K562 (cell line): Measurements from ENCODE around the gene PPP4C. TPM values are rescaled to one million over a fixed set of nuclear protein-coding genes. Genes with fewer than 3 reads are reported as not detected.

Experiments used
- ARID1B ChIP-seq: fragments of 450-650 bp; IDR thresholded peaks from 2 replicates; pipeline ENCODE4 v1.6.1; 2016; ENCODE audit warnings: antibody characterized with exemption, mild to moderate bottlenecking, inconsistent platforms
- BACH1 ChIP-seq: fragments of 200-800 bp; sonication (Bioruptor generic); IDR thresholded peaks from 2 replicates; pipeline ENCODE4 v1.6.1; 2016; ENCODE audit warnings: missing genetic modification characterization, missing compliant biosample characterization
- CTBP1 ChIP-seq: fragments of 450-650 bp; IDR thresholded peaks from 2 replicates; pipeline ENCODE4 v1.6.1; 2016; ENCODE audit warnings: borderline replicate concordance
- CTCFL ChIP-seq: IDR thresholded peaks from 2 replicates; pipeline ENCODE4 v1.6.1; 2011; ENCODE audit warnings: borderline replicate concordance, low read depth, mild to moderate bottlenecking, moderate library complexity, low read length; ENCODE audit not compliant: insufficient read depth, poor library complexity, severe bottlenecking
- DNMT1 ChIP-seq: fragments of 450-650 bp; IDR thresholded peaks from 2 replicates; pipeline ENCODE4 v1.6.1; 2016; ENCODE audit warnings: antibody characterized with exemption, mild to moderate bottlenecking
- FOXA3 ChIP-seq, 2 experiments: fragments of 450-650 bp in 1 of 2; sonication (generic) in 1 of 2; formaldehyde crosslinking; IDR thresholded peaks in 1 of 2; conservative IDR thresholded peaks in 1 of 2; 2 replicates each; pipeline versions ENCODE4 v1.4.0 to v1.8.0; 2020 to 2022; ENCODE audit warnings: mild to moderate bottlenecking in 2 of 2, missing genetic modification reagents in 1 of 2
- FOXJ3 ChIP-seq: sonication (generic); formaldehyde crosslinking; IDR thresholded peaks from 2 replicates; pipeline ENCODE4 v1.4.0; 2020; ENCODE audit warnings: mild to moderate bottlenecking, missing genetic modification reagents
- FOXK1 ChIP-seq: sonication (generic); formaldehyde crosslinking; IDR thresholded peaks from 2 replicates; pipeline ENCODE4 v1.8.0; 2022; ENCODE audit warnings: missing genetic modification reagents, mild to moderate bottlenecking, borderline replicate concordance
- HNRNPL ChIP-seq: fragments of 200-400 bp; formaldehyde crosslinking; IDR thresholded peaks from 2 replicates; pipeline ENCODE4 v1.6.1; 2017; ENCODE audit warnings: low read depth, mild to moderate bottlenecking, low read length
- KHSRP ChIP-seq: fragments of 450-650 bp; IDR thresholded peaks from 2 replicates; pipeline ENCODE4 v1.6.1; 2017
- NFIX ChIP-seq: fragments of 250-450 bp; sonication (Bioruptor Pico); IDR thresholded peaks from 2 replicates; pipeline ENCODE4 v1.4.0; 2020; ENCODE audit warnings: low read depth, mild to moderate bottlenecking, moderate library complexity
- PREB ChIP-seq: sonication (generic); formaldehyde crosslinking; IDR thresholded peaks from 2 replicates; pipeline ENCODE4 v1.8.1; 2023; ENCODE audit warnings: mild to moderate bottlenecking, missing genetic modification reagents
- RBM22 ChIP-seq: fragments of 200-400 bp; formaldehyde crosslinking; IDR thresholded peaks from 2 replicates; pipeline ENCODE4 v1.6.1; 2018; ENCODE audit warnings: low read length, low read depth; ENCODE audit not compliant: poor library complexity, severe bottlenecking
- RBM39 ChIP-seq: fragments of 200-400 bp; formaldehyde crosslinking; optimal IDR thresholded peaks from 2 replicates; pipeline ENCODE3; 2018; ENCODE audit warnings: low read depth, low read length
- SMAD4 ChIP-seq: fragments of 250-450 bp; sonication (Bioruptor Pico); conservative IDR thresholded peaks from 2 replicates; pipeline ENCODE4 v1.8.0; 2021; ENCODE audit warnings: inconsistent platforms, mild to moderate bottlenecking, moderate library complexity
- TOE1 ChIP-seq, 2 experiments: fragments of 450-650 bp in 1 of 2; sonication (generic) in 1 of 2; formaldehyde crosslinking in 1 of 2; IDR thresholded peaks; 2 replicates each; pipeline versions ENCODE4 v1.7.1 to v1.8.0; 2016 to 2022; ENCODE audit warnings: borderline replicate concordance in 2 of 2, mild to moderate bottlenecking in 2 of 2, antibody characterized with exemption in 1 of 2, inconsistent platforms in 1 of 2, low read depth in 1 of 2, missing genetic modification reagents in 1 of 2, moderate library complexity in 1 of 2
- ZBTB12 ChIP-seq: fragments of 250-450 bp; sonication (Bioruptor Pico); IDR thresholded peaks from 2 replicates; pipeline ENCODE4 v1.4.0; 2020
- polyA plus RNA-seq, 8 experiments: library from polyadenylated mRNA; depleted of rRNA in 4 of 8; stranded (reverse) in 5 of 8; unstranded in 3 of 8; fragments of >200 nt; fragmentation: Nextera tagmentation in 2 of 8; fragmentation: Illumina TruSeq in 1 of 8; extraction: Ambion mirVana in 2 of 8; extraction: Trizol in 1 of 8; gene quantifications; 2 replicates each; pipeline versions ENCODE4 v1.2.1 to v1.2.3, GENCODE V29; 2011 to 2014; ENCODE audit warnings: inconsistent platforms in 1 of 8, missing spikeins in 1 of 8
- total RNA-seq, 7 experiments: library from RNA; depleted of rRNA in 6 of 7; stranded (reverse); fragments of >200 nt in 6 of 7; fragmentation: Illumina TruSeq in 2 of 7; extraction: Trizol in 2 of 7; gene quantifications; 2 replicates each; pipeline versions ENCODE4 v1.2.1 to v1.2.3, GENCODE V29; 2011 to 2021; ENCODE audit warnings: low replicate concordance in 1 of 7
- TF ChIP-seq, protein P1 (sequence below): fragments of 450-650 bp; IDR thresholded peaks from 2 replicates; pipeline ENCODE4 v1.6.1; 2014; ENCODE audit warnings: low read depth, mild to moderate bottlenecking, moderate library complexity, borderline replicate concordance

PPP4C gene
- total and polyA plus RNA-seq, 9 of the 15 experiments (the other 6 are each of a cell fraction or from before 2014, with no cell fraction given), result 3.5 to 183 (median 131) TPM

DNA sequence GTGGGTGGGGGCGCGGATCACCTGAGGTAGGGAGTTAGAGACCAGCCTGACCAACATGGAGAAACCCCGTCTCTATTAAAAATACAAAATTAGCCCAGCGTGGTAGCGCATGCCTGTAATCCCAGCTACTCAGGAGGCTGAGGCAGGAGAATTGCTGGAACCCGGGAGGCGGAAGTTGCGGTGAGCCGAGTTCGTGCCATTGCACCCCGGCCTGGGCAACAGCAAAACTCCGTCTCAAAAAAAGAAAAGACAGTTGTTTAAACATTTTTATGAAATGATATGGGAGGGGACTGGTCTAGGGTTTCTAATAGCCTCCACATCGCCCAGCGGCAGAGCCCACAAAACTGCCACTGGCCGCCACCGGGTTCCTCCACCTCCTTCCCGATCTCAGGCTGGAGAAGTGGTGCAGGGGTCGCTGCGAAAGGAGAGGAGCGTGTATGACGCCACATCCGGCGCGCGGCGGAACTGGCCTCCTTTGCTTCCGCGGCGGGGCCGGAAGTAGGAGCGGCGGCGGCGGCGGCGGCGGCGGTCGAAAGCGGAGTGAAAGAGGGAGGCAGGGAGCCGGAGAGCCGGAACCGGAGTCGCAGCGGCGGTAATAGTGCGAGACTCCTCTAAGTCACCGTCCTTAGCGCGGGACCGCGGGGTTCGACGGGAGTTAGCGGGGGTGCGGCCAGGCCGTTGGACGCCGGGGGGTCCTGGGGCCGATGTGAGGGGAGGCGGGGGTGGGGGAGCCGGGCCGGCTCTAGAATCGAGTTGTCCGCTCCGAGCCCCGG is at the start of gene PPP4C (continued):
- no peak for TF ChIP-seq BACH1 (tag)
- TF ChIP-seq TOE1 (IDR thresholded peaks at IDR 0.05; ENCODE audit: borderline replicate concordance), result no peak; the same call in 1 of the 2 replicates
- no peak for TF ChIP-seq TOE1 (CRISPR knock-in tag; IDR thresholded peaks at IDR 0.05; ENCODE audit: borderline replicate concordance, low read depth)
- TF ChIP-seq HNRNPL, result no peak
- TF ChIP-seq FOXA3 (CRISPR knock-in tag; conservative IDR thresholded peaks at IDR 0.05 in 1 of 2, IDR thresholded peaks at IDR 0.05 in 1 of 2), result peak in 1 of 2 experiments; percentile 2; a peak in 1 of 4 replicates
- TF ChIP-seq RBM39, result no peak
- no peak for TF ChIP-seq FOXK1 (CRISPR knock-in tag)
- TF ChIP-seq CTBP1, result no peak; the same call in 1 of the 2 replicates
- TF ChIP-seq DNMT1, result no peak
- no peak for TF ChIP-seq ARID1B
- no peak for TF ChIP-seq FOXJ3 (CRISPR knock-in tag)
- peak; percentile 35 for TF ChIP-seq RBM22
- TF ChIP-seq CTCFL, result peak; percentile 13
- peak; percentile 48; the same call in 1 of the 2 replicates for TF ChIP-seq SMAD4 (CRISPR knock-in tag)
- peak; percentile 89 for TF ChIP-seq ZBTB12 (CRISPR knock-in tag)
- TF ChIP-seq, protein P1, sequence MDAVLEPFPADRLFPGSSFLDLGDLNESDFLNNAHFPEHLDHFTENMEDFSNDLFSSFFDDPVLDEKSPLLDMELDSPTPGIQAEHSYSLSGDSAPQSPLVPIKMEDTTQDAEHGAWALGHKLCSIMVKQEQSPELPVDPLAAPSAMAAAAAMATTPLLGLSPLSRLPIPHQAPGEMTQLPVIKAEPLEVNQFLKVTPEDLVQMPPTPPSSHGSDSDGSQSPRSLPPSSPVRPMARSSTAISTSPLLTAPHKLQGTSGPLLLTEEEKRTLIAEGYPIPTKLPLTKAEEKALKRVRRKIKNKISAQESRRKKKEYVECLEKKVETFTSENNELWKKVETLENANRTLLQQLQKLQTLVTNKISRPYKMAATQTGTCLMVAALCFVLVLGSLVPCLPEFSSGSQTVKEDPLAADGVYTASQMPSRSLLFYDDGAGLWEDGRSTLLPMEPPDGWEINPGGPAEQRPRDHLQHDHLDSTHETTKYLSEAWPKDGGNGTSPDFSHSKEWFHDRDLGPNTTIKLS, result peak; percentile 70
- no peak for TF ChIP-seq NFIX (CRISPR knock-in tag)
- TF ChIP-seq KHSRP, result no peak
- no peak for TF ChIP-seq PREB (CRISPR knock-in tag)
